ENCODE data around the gene MKNK2. TPM values are rescaled to one million over a fixed set of nuclear protein-coding genes. Genes with fewer than 3 reads are reported as not detected.
A peak's percentile ranks its signal among the peaks of the same experiment; 100 is the strongest.

MKNK2 gene
- total RNA-seq, 2 donors from 2014 or later = 120 to 123 TPM

GRCh38 chr19:2060884-2061494 lies 9.9 kb upstream of the MKNK2 start:
- Mint-ChIP-seq H3K4me3 (peak overlapping the region; percentile 72), H3K27me3 (ENCODE audit: insufficient read depth) (no peaks in the 10 kb centered on the region), H3K27ac (peak overlapping the region; percentile 95), H3K9me3 (no peaks in the 10 kb centered on the region), H3K36me3 (ENCODE audit: low read depth) (no peaks in the 10 kb centered on the region), H3K4me1 (peaks cover 15% of the 10 kb centered on the region)
- no peaks in the 10 kb centered on the region for H3K27me3 ChIP-seq (ENCODE audit: control insufficient read depth, insufficient read depth, low read length, poor library complexity, severe bottlenecking)
- peak overlapping the region; percentile 95 for H3K27ac ChIP-seq (ENCODE audit: low read depth, low read length)
- H3K4me1 ChIP-seq (ENCODE audit: control insufficient read depth, insufficient read depth, low read length) = peaks cover 5% of the 10 kb centered on the region
- H3K9ac ChIP-seq (ENCODE audit: extremely low read depth, low read length, poor library complexity, severe bottlenecking) = peak overlapping the region; percentile 67
- no peaks in the 10 kb centered on the region for H3K9me3 ChIP-seq (ENCODE audit: control insufficient read depth, low read length)
- TF ChIP-seq CTCF (conservative IDR thresholded peaks at IDR 0.05) = no peak
- H3K4me3 ChIP-seq (ENCODE audit: low read length) = peak overlapping the region; percentile 90
- 0 to 1% methylated on average over 5 to 55 of the region's 55 CpGs for WGBS, 2 experiments (ENCODE audit: insufficient coverage in 1 of 2, insufficient read length in 1 of 2)
- DNase-seq = peak; percentile 90
- no peaks in the 10 kb centered on the region for H3K36me3 ChIP-seq (ENCODE audit: control insufficient read depth, insufficient read depth, low read length)

GRCh38 chr19:2059422-2060201 lies 8.6 kb upstream of the MKNK2 start:
- H3K27me3 ChIP-seq (ENCODE audit: control insufficient read depth, insufficient read depth, low read length, poor library complexity, severe bottlenecking) = no peaks in the 10 kb centered on the region
- Mint-ChIP-seq H3K9me3 (no peaks in the 10 kb centered on the region), H3K36me3 (ENCODE audit: low read depth) (no peaks in the 10 kb centered on the region), H3K4me1 (peaks cover 15% of the 10 kb centered on the region), H3K27me3 (ENCODE audit: insufficient read depth) (no peaks in the 10 kb centered on the region), H3K4me3 (peak overlapping the region; percentile 72), H3K27ac (peak overlapping the region; percentile 83)
- no peak for DNase-seq
- H3K36me3 ChIP-seq (ENCODE audit: control insufficient read depth, insufficient read depth, low read length) = no peaks in the 10 kb centered on the region
- peaks cover 5% of the 10 kb centered on the region for H3K4me1 ChIP-seq (ENCODE audit: control insufficient read depth, insufficient read depth, low read length)
- H3K4me3 ChIP-seq (ENCODE audit: low read length) = no peak overlapping the region
- no peak overlapping the region for H3K9ac ChIP-seq (ENCODE audit: extremely low read depth, low read length, poor library complexity, severe bottlenecking)
- peak overlapping the region; percentile 95 for H3K27ac ChIP-seq (ENCODE audit: low read depth, low read length)
- WGBS, 2 experiments (ENCODE audit: insufficient coverage in 1 of 2, insufficient read length in 1 of 2) = 70 to 87% methylated on average over 16 to 24 of the region's 24 CpGs
- H3K9me3 ChIP-seq (ENCODE audit: control insufficient read depth, low read length) = no peaks in the 10 kb centered on the region
- TF ChIP-seq CTCF (conservative IDR thresholded peaks at IDR 0.05) = no peak

GRCh38 chr19:2058570-2059421 lies 7.8 kb upstream of the MKNK2 start:
- peak overlapping the region; percentile 95 for H3K27ac ChIP-seq (ENCODE audit: low read depth, low read length)
- no peak for DNase-seq
- H3K9ac ChIP-seq (ENCODE audit: extremely low read depth, low read length, poor library complexity, severe bottlenecking) = no peak overlapping the region
- H3K4me1 ChIP-seq (ENCODE audit: control insufficient read depth, insufficient read depth, low read length) = peaks cover 5% of the 10 kb centered on the region
- no peaks in the 10 kb centered on the region for H3K9me3 Mint-ChIP-seq
- no peaks in the 10 kb centered on the region for H3K9me3 ChIP-seq (ENCODE audit: control insufficient read depth, low read length)
- WGBS, 2 experiments (ENCODE audit: insufficient coverage in 1 of 2, insufficient read length in 1 of 2) = 93 to 96% methylated on average over 17 to 26 of the region's 27 CpGs
- H3K27me3 Mint-ChIP-seq (ENCODE audit: insufficient read depth) = no peaks in the 10 kb centered on the region
- no peak for TF ChIP-seq CTCF (conservative IDR thresholded peaks at IDR 0.05)
- peak overlapping the region; percentile 78 for H3K27ac Mint-ChIP-seq
- no peaks in the 10 kb centered on the region for H3K36me3 Mint-ChIP-seq (ENCODE audit: low read depth)
- H3K36me3 ChIP-seq (ENCODE audit: control insufficient read depth, insufficient read depth, low read length) = no peaks in the 10 kb centered on the region
- peaks cover 15% of the 10 kb centered on the region for H3K4me1 Mint-ChIP-seq
- H3K27me3 ChIP-seq (ENCODE audit: control insufficient read depth, insufficient read depth, low read length, poor library complexity, severe bottlenecking) = no peaks in the 10 kb centered on the region
- H3K4me3 Mint-ChIP-seq = no peak overlapping the region
- H3K4me3 ChIP-seq (ENCODE audit: low read length) = no peak overlapping the region

Data from endodermal cell (in vitro differentiated cells).